Transverse colon (tissue), 3 donors: ENCODE results near the gene SYNJ2.

ENCODE experiments used
- EP300 ChIP-seq: sonication (generic); formaldehyde crosslinking; IDR thresholded peaks from one replicate; pipeline ENCODE4 v1.6.1; 2017; ENCODE audit warnings: antibody characterized with exemption, low read depth
- POLR2A ChIP-seq: fragments of 450-650 bp; IDR thresholded peaks from one replicate; pipeline ENCODE4 v1.6.1; 2016; ENCODE audit warnings: antibody characterized with exemption, mild to moderate bottlenecking, moderate library complexity
- TF ChIP-seq, protein P1 (sequence below), 5 experiments: fragments of 200-600 bp in 3 of 5; fragments of 450-650 bp in 2 of 5; sonication (generic) in 3 of 5; IDR thresholded peaks; 1 replicate in 2 of 5; 2 replicates in 3 of 5; pipeline ENCODE4 v1.5.1; 2016 to 2017; ENCODE audit warnings: antibody characterized with exemption in 5 of 5, inconsistent platforms in 3 of 5, mild to moderate bottlenecking in 2 of 5, moderate library complexity in 1 of 5

DNA sequence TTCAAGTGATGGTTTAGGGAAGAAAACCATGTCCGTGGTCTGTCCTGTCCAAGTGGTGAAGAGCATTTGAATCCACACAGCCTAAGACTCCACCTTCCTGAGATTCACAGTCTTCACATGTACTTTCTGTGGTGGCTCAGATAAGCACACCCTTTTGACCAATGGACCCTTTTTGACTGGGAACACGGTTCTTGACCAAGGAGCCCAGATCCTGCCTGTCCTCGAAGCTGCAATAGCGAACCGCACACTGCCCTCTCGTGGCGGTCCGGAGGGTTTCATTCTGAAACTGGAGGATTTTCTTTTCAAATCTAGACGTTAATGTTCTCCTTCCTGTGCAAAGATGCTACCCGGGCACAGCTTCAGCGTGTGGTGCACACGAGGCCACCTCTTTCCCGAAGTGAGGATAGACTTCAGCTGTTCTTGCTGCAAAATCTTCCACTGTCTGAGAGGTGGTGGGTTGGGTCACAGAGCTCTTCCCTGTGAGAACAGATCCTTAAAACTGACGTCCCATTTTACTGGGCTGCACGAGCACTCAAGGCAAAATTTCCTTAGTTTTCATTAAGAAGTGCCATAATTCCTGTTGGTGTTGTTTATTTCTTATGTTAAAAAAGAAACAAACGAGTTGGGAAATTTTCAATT lies 90.5 kb downstream of the SYNJ2 start:
- TF ChIP-seq, protein P1, sequence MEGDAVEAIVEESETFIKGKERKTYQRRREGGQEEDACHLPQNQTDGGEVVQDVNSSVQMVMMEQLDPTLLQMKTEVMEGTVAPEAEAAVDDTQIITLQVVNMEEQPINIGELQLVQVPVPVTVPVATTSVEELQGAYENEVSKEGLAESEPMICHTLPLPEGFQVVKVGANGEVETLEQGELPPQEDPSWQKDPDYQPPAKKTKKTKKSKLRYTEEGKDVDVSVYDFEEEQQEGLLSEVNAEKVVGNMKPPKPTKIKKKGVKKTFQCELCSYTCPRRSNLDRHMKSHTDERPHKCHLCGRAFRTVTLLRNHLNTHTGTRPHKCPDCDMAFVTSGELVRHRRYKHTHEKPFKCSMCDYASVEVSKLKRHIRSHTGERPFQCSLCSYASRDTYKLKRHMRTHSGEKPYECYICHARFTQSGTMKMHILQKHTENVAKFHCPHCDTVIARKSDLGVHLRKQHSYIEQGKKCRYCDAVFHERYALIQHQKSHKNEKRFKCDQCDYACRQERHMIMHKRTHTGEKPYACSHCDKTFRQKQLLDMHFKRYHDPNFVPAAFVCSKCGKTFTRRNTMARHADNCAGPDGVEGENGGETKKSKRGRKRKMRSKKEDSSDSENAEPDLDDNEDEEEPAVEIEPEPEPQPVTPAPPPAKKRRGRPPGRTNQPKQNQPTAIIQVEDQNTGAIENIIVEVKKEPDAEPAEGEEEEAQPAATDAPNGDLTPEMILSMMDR (IDR thresholded peaks at IDR 0.05), result peak; percentile 77 to 86 (median 81)
- TF ChIP-seq EP300 (no peak), POLR2A (no peak)
